GM12872 (cell line): ENCODE results near the gene BAIAP2.

Experiments used
- TF ChIP-seq, protein P1 (sequence below): IDR thresholded peaks from 3 replicates; pipeline ENCODE4 v1.5.1; 2011; ENCODE audit warnings: low read depth, mild to moderate bottlenecking, low read length, moderate library complexity; ENCODE audit not compliant: insufficient read depth

Gene BAIAP2

DNA sequence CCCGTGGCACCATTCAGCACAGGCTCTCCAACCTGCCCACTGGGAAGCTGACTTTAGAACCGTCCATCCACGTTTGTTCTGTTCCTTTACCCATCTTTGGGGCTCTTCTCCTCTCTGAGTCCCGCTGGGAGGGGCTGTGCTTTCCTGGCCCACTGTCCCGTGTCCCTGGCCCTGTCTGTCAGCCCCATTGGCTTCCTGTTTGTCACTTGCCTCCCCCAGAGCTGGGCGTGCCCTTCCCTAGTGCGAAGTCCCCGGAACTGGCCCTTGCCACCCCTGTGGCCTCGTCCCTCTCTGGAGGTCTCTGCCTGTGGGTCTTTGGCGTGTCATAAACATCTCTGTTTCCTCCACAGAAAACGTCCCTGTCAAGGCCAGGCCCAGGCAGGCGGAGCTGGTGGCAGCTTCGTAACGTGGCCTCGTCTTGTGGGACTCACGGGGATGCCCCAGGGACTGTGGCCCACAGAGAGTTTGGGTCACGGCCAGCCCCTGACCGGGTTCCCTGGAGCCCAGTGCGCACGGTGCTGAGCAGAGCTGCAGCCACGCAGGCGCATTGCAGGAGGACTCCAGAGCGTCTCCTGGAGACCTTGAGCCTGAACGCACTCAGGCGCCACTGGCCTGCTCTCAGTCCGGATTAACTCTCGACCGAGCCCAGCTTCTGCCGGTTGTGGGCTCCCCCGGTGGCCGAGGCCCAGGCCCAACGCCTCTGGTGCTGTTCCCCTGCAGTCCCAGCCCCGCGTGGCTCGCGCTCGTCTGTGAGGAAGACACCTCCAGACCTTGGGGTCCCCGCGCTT lies 36.0 kb upstream of the BAIAP2 start:
- TF ChIP-seq, protein P1, sequence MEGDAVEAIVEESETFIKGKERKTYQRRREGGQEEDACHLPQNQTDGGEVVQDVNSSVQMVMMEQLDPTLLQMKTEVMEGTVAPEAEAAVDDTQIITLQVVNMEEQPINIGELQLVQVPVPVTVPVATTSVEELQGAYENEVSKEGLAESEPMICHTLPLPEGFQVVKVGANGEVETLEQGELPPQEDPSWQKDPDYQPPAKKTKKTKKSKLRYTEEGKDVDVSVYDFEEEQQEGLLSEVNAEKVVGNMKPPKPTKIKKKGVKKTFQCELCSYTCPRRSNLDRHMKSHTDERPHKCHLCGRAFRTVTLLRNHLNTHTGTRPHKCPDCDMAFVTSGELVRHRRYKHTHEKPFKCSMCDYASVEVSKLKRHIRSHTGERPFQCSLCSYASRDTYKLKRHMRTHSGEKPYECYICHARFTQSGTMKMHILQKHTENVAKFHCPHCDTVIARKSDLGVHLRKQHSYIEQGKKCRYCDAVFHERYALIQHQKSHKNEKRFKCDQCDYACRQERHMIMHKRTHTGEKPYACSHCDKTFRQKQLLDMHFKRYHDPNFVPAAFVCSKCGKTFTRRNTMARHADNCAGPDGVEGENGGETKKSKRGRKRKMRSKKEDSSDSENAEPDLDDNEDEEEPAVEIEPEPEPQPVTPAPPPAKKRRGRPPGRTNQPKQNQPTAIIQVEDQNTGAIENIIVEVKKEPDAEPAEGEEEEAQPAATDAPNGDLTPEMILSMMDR = no peak

DNA sequence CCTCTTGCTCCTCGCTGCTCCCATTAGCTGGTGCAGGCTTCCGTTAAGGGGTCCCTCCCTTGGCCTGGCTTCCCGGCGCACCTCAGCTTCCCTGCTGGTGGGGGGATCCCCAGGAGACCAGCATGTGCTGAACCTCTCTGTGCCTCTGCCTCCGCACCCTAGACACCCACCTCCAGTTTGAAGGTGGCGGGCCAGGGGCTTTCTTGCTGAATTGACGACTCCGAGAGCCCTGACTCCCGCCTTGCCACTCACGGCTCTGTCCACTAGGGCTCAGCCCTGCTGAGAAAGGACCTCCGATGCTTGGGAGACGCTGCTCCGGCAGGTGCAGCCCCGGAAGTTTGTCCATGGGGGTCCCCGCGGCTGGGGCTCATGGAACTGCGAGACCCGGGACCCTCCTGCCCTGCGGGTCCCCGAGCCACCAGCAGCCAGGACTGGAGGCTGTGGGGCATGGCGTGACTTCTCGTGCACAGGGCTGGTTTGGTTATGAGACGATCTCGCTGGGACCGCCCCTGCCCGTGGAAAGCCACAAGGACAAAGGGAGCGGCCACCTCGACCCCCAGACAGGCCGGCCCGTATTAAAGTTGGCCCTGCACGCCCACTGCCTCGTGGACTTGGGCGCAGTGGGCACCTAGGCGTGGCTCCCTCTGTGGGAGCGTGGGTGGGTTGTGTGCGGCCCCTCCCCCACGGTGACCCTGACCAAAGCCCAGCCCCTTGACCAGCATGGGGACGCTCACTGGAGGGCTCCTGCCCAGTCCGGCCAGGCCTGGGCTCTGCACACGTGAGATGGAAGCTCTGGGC lies 35.2 kb upstream of the BAIAP2 start:
- TF ChIP-seq, protein P1 = no peak

DNA sequence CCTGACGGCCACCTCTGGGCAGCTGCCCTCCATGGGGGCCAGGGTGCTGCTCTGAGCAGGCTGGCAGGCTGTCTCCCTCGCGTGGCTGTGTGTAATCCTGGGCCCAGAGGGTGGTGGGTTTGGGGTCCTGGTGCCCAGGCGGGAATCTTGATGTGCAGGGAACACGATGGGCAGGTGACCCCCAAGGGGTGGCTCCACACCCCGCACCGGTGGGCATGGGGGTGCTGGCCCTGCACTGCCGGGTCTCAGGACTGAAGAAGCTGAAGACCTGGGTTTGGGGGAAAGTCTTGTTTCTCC lies 34.7 kb upstream of the BAIAP2 start:
- TF ChIP-seq, protein P1 = no peak

- TF ChIP-seq, protein P1 = no peak
These were observed 34.2 kb upstream of the BAIAP2 start for GRCh38 chr17:81000631-81001357.

GRCh38 chr17:81002013-81002384 lies 33.0 kb upstream of the BAIAP2 start:
- TF ChIP-seq, protein P1 = no peak

DNA sequence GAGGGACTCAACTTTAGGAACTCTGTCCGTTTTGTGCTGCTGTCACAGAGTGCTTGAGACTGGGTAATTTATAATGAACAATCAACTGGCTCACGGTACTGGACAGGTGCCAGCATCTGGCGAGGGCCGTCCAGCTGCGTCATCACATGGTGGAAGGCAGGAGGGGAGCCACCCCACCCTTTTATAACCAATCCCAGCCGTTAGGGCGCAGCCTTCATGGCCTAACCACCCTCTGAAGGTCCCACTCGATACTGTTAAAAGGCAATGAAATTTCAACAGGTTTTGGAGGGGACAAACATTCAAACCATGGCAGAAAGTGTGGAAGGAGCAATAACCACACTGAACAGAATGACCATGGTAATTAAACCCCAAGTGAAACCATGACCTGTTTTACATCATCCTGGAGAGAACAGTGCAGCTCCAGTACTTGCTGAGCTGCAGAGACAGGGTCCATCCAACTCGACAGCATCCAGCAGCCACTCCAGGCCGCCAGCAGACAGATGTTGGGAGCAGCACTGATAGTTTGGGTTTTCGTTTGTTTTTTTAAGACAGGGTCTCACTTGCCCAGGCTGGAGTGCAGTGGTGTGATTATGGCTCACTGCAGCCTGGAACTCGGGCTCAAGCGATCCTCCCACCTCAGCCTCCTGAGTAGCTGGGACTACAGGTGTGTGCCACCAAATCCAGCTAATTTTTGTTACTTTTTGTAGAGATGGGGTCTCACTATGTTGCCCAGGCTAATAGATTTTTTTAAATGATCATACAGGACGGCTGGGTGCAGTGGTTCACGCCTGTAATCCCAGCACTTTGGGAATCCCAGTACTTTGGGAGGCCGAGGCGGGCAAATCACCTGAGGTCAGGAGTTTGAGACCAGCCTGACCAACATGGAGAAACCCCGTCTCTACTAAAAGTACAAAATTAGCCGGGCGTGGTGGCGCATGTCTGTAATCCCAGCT lies 32.3 kb upstream of the BAIAP2 start:
- TF ChIP-seq, protein P1 = no peak
